Measurements from ENCODE around the gene HIKESHI.

The HIKESHI gene

DNA sequence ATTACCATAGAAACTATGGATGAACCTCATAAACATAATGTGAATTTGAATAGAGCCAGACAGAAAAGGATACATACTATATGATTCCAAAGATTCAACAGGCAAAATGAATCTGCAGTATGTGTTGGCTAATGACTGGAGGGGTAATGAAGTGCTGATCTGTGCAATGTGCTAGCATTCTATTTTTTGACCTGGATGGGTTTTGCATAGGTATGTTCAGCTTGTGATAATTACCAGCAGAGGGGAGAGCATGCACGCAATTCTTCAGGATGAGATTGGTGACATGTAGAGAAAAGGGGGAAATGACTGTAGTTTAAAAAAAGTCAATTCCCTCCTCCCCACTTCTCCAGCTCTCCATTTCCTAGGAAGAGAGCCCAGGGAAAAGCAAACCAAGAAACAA lies 72.0 kb downstream of the HIKESHI start:
- H3K4me3 ChIP-seq (ENCODE audit: low read depth, low read length), result no peak overlapping the region
- DNase-seq (ENCODE audit: low read depth), result no peak
- no peak for TF ChIP-seq MYC (IDR thresholded peaks at IDR 0.05; ENCODE audit: low read depth, low read length)
- TF ChIP-seq, protein P1, sequence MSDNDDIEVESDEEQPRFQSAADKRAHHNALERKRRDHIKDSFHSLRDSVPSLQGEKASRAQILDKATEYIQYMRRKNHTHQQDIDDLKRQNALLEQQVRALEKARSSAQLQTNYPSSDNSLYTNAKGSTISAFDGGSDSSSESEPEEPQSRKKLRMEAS (IDR thresholded peaks at IDR 0.05; ENCODE audit: low read depth, low read length), result no peak
- TF ChIP-seq POLR2A (IDR thresholded peaks at IDR 0.05; ENCODE audit: extremely low read depth, insufficient read length), result no peak

DNA sequence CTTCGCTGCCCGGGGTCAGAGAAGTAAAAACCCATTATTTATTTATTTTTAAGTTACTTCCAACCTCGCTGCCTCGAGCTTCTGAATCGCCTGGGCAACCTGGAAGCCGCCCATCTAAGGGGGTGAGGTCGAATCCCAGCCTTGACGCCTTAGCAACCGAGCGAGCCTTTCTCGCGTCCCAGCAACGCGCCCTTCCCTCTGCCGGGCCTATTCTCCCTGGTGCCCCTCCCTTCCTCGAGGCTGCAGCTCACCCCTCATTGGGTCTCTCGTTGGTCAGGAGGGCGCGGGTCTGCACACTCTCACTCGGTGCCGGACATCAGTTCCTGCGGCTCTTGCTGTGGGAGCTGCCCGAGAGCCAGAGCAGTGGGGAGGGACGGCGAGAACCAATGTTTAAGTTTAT lies 72.5 kb downstream of the HIKESHI start, which contains the start of gene CCDC81:
Gene CCDC81, plus strand, starts transcription at position 302 of the 400 bp plus-strand sequence. CDS start 277 bp downstream, outside the sequence.
- TF ChIP-seq, protein P1 (IDR thresholded peaks at IDR 0.05; ENCODE audit: low read depth, low read length), result no peak
- TF ChIP-seq, protein P2, sequence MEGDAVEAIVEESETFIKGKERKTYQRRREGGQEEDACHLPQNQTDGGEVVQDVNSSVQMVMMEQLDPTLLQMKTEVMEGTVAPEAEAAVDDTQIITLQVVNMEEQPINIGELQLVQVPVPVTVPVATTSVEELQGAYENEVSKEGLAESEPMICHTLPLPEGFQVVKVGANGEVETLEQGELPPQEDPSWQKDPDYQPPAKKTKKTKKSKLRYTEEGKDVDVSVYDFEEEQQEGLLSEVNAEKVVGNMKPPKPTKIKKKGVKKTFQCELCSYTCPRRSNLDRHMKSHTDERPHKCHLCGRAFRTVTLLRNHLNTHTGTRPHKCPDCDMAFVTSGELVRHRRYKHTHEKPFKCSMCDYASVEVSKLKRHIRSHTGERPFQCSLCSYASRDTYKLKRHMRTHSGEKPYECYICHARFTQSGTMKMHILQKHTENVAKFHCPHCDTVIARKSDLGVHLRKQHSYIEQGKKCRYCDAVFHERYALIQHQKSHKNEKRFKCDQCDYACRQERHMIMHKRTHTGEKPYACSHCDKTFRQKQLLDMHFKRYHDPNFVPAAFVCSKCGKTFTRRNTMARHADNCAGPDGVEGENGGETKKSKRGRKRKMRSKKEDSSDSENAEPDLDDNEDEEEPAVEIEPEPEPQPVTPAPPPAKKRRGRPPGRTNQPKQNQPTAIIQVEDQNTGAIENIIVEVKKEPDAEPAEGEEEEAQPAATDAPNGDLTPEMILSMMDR (IDR thresholded peaks at IDR 0.05; ENCODE audit: low read depth, low read length), result no peak
- no peak for TF ChIP-seq POLR2A (IDR thresholded peaks at IDR 0.05; ENCODE audit: extremely low read depth, insufficient read length)
- TF ChIP-seq MYC (IDR thresholded peaks at IDR 0.05; ENCODE audit: low read depth, low read length), result no peak
- no peak for DNase-seq (ENCODE audit: low read depth)
- H3K4me3 ChIP-seq (ENCODE audit: low read depth, low read length), result no peak within 1 kb of the TSS

DNA sequence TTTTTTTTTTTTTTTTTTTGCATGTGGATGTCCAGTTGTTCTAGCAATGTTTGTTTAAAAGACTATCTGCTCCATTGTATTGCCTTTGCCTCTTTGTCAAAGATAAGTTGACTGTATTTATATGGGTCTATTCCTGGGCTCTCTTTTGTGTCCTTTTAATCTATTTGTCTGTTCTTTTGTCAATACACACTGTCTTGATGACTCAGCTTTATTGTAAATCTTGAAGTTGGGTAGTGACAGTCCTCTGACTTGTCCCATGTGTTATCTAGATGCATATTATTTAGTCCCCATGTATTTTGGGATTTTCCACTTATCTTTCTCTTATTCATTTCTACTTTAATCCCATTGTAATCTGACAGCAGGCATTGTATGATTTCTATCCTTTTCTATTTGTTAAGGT lies 75.9 kb downstream of the HIKESHI start:
- DNase-seq (ENCODE audit: low read depth), result no peak
- H3K4me3 ChIP-seq (ENCODE audit: low read depth, low read length), result no peak overlapping the region
- TF ChIP-seq, protein P1 (IDR thresholded peaks at IDR 0.05; ENCODE audit: low read depth, low read length), result no peak
- TF ChIP-seq POLR2A (IDR thresholded peaks at IDR 0.05; ENCODE audit: extremely low read depth, insufficient read length) (no peak), MYC (IDR thresholded peaks at IDR 0.05; ENCODE audit: low read depth, low read length) (no peak)
- TF ChIP-seq, protein P2 (IDR thresholded peaks at IDR 0.05; ENCODE audit: low read depth, low read length), result no peak

DNA sequence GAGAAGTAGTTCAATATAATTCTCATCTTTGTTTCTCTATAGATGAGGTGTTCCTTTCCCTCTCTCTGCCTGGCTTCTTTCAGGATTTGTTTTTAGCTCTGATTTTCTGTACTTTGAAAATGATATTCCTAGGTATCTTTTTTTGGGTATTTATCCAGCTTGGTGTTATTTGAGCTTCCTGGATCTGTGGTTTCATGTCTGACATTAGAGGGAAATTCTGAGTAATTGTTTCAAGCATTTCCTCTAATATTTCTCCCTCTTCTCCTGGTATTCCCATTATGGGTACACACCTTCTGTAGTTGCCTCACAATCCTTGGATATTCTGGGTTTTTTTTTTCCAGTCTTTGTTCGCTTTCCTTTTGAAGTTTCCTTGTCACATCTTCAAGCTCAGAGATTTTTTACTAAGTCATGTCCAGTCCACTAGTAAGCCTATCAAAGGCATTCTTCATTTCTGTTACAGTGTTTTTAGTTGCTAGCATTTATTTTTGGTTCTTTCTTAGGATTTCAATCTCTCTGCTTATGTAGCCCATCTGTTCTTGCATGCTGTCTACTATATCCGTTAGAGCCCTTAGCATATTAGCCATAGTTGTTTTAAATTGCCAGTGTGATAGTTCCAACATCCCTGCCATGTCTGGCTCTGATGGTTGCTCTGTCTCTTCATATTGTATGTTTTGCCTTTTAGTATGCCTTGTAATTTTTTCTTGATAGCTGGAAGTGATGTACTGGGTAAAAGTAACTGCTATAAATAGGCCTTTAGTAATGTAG lies 78.4 kb downstream of the HIKESHI start:
- no peak overlapping the region for H3K4me3 ChIP-seq (ENCODE audit: low read depth, low read length)
- TF ChIP-seq, protein P1 (IDR thresholded peaks at IDR 0.05; ENCODE audit: low read depth, low read length), result no peak
- TF ChIP-seq POLR2A (IDR thresholded peaks at IDR 0.05; ENCODE audit: extremely low read depth, insufficient read length) (no peak), MYC (IDR thresholded peaks at IDR 0.05; ENCODE audit: low read depth, low read length) (no peak)
- TF ChIP-seq, protein P2 (IDR thresholded peaks at IDR 0.05; ENCODE audit: low read depth, low read length), result no peak
- DNase-seq (ENCODE audit: low read depth), result no peak

DNA sequence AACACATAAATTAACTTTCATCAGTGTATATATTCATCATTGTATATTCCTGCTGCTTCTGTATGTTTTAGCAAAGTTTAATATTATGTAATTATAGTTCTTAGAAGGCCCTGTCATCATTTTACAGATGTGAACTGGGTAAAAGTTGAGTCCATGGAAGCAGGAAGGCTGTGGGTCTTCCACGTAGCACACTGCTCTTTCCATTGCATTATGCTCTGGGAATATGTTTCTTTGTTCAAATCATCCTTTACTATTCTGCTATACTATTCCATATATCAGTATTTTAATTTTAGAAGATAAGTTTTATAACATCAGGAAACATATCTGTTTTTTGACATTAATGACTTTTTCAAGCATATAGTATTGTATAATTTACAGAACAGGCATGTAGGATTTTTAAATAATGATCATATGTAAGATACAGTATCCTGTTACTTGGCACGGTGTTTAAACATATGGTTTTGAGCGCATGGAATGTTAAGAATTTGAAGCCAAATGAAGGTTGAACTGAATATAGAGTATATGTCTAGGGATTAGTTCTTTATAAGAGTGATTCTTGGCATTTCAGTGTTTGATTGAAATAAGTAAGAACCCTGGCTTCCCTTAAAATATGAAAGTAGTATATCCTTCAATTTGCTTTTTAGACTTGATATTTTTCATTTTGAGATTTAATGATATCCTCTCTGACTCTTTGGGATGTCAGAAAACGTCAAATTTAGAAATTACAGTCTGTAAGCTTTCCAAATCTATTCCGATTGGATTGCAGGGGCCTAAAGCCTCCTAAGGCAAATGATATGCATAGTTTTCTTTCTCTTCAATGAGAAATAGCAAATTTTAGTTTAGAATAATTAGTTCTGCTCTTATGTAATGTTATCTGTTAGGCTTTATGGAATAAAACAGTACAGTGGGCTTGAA lies 81.3 kb downstream of the HIKESHI start:
- no peak overlapping the region for H3K4me3 ChIP-seq (ENCODE audit: low read depth, low read length)
- no peak for DNase-seq (ENCODE audit: low read depth)
- no peak for TF ChIP-seq POLR2A (IDR thresholded peaks at IDR 0.05; ENCODE audit: extremely low read depth, insufficient read length)
- TF ChIP-seq, protein P1 (IDR thresholded peaks at IDR 0.05; ENCODE audit: low read depth, low read length), result no peak
- TF ChIP-seq MYC (IDR thresholded peaks at IDR 0.05; ENCODE audit: low read depth, low read length), result no peak
- TF ChIP-seq, protein P2 (IDR thresholded peaks at IDR 0.05; ENCODE audit: low read depth, low read length), result no peak

All from NB4 (cell line).